GM19239 (cell line): ENCODE measurements around the gene CSNK2A3.
A peak's percentile ranks its signal among the peaks of the same experiment; 100 is the strongest.
"Not testable (repeated sequence)": the region's sequence is repeated elsewhere in the genome, so short reads cannot be mapped to it uniquely, and the experiment has no call there.

Experiments used
- DNase-seq: peaks from one replicate; pipeline ENCODE4 v3.0.0; 2011; ENCODE audit warnings: low spot score; ENCODE audit not compliant: insufficient read length
- FAIRE-seq: peaks from 2 replicates; lab custom pipeline; 2011; peaks lifted over from hg19 to GRCh38; lab: Jason Lieb, UNC

Gene CSNK2A3

DNA sequence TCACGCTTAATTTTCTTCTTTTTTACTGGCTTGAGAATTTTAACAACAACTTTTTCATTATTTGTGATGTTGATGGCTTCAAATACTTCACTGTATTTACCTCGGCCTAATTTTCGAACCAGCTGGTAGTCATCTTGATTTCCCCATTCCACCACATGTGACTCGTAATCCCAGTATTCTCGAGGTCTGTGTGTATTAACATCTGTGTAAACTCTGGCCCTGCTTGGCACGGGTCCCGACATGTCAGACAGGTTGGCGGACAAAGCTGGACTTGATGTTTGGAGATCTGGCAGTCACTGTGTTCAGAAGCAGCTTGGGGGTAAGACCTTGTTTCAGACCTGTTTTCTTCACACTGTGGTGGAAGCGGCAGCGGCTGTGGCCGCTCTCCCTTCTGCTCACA lies at the start of gene CSNK2A3:
Gene CSNK2A3, minus strand, starts transcription at position 373 of the 400 bp plus-strand sequence. Its CDS starts 131 bp downstream, at position 242.
- not testable (repeated sequence) for DNase-seq, FAIRE-seq

DNA sequence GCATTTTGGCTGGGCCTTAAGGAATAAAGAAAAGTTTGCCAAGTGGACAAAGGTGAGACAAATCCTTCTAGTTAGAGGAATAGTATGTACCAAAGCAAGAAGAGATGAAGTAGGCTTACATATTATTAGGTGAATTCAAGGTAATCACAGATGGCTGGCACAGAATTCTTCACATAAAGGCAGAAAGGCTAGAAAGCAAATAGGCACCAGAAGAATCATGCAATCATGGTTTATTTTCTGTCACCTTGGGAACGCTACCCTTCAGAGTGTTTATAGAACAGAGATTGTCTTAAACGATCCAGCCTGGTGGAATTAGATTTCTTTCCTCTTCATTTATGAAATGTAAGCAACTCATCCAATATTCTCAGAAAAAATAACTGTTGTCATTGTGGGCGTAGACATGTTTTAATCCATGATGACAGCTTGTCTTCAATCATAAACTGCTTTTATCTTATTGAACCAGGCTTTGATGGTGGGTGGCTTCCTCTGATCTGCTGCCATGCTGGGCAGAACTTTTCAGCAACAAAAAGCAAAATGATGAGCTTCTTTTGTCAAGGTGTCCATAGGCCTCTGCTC lies 49.0 kb upstream of the CSNK2A3 start:
- DNase-seq (no peak), FAIRE-seq (no peak)

DNA sequence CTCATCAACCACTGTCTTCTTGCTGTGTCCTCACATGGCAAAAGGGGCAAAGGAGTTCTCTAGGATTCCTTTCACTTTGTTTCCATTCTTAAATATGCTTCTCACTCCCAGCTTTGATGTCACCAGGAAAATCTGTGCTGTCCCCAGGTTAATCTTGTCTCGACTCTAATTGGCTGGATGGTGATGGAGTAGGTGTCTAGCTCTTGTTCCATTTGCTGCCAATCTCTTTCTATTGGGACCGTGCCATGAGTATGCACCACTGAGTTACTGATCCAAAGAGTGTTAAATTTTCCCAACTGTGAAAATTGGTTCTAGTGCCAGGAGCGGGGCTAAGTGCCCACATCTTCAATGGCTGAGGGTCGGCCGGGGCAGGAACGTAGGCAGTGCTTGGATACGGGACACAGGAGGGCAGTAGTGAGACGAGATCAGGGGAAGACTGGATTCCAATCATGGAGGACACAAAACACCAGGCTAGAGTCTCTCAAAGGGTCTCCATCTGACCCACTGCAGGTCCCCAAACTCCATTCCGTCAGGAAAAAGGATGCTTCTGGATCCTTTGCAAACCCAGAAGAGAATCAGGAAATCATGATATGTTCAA lies 47.7 kb upstream of the CSNK2A3 start:
- FAIRE-seq: peak; percentile 51
- DNase-seq: peak; percentile 10

DNA sequence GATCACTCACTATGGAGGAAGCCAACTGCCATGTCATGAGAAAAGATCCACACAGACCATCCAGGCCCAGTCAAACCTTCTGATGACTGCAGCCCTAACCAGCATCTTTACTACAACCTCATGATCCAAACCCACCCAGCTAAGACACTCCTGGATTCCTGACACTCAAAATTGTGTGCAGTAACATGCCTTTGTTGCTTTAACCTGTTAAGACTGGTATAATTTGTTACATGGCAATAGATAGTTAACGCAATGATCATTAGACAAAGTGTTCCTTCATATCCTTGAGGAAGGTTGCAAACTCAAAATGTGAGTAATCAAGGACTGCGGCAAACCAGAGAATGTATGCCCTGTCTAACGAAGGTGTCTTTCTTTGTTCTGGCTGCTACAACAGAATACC lies 47.1 kb upstream of the CSNK2A3 start:
- no peak for DNase-seq
- no peak for FAIRE-seq

DNA sequence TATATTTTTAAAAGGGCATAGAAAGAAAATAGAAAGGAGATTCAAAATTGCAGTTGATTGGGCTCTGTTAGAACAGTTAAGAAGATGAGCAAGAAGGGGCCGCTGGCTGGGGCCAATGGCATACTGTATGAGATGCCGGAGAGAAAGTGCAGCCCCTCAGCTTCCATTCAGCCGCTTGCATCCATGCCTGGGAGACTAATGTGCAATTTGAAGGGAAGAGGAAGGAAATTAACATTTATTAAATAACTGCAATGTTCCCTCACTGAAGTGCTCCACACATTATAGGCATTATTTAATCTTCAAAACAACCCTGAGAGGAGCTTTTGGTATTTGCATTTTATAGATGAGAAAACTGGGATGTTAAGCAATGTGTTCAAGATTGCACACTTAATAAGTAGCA lies 44.7 kb upstream of the CSNK2A3 start:
- FAIRE-seq: no peak
- DNase-seq: no peak

DNA sequence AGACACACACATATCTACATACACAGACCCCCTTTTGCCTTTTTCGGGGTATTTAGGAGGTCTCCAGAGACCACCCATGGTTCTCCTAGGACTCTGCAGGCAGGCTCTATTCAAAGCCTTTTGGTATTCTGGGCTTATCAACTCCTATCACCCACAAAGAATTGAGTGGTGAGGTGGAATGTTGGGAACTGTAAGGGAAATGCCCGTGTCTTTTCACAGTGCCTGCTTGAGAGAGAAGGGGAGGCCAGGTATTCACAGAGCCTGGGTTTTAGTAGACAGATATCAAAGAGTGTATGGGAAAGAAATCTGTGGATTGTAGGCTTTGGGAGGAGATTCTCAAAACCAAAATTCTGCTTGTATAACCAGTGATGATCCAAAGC lies 44.0 kb upstream of the CSNK2A3 start:
- no peak for FAIRE-seq
- no peak for DNase-seq

DNA sequence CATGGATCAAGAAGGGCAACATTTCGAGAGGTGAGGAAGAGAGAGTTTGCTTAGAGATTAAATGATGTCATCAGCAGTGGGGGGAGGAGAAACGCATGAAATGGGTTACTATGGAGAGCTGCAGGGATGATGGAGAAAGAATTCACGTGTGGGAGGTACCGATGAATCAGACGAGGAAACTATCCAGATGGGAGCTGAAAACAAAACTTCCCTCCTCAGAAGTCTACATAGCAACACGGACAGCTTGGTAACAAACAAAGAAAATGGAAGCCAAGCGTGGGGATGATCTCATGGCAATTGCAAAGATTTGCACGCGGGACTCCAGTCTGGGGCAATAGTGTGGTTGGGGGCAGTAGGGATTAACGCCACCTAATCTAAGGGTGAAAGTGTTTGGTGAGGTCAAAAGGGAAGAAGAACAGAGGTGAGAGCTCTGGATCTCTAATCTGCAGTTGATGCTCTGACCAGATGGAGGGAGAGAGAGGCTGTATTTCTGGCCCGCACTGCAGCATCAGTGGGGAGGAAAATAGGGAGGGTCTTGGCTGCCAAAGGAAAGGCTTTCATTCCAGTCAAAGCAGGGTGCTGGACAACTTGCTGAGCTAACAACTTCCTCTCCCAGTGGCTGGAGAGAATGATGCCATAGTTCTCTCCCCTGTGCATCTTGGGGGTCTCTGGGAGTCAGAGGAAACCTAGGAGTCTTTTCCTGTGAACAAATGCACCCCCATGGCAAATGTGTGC lies 43.4 kb upstream of the CSNK2A3 start:
- FAIRE-seq: no peak
- no peak for DNase-seq

DNA sequence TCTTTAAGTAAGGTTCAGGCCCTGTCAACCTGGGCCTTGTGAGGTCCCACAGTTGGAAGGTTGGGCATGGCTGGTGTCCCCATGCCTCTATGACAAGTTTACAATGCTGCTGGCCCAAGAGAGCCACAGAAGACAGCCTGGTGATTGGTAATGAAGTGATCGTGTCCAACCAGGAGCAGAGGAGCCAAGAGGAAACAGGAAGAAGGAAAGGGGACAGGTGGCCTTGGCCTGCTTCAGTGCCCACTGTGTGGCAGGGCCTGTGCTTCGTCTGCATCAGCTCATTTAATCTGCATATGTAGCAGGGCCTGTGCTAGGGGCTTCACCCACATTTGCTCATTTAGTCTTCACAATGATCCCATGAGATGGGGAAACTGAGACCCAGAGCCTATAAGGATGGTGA lies 42.1 kb upstream of the CSNK2A3 start:
- DNase-seq: no peak
- FAIRE-seq: no peak

DNA sequence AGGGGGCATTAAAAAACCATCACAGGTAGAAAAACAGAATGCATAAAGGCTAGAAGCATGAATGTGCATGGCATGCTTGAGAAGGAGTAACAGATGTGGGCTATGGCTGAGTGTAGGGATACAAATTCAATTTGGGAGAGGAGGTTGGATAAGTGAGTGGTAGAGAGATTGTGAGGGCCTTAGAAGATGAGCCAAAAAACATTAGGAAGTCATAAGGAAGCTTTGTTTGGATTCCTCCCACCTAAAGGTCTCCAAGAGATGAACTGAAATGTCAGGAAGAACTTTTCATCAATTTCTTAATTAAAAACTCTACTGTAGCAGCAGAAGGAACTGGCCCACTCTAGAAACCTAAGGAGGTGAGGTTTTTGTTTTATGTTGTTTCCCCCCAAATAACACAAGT lies 41.2 kb upstream of the CSNK2A3 start:
- DNase-seq (no peak), FAIRE-seq (no peak)

DNA sequence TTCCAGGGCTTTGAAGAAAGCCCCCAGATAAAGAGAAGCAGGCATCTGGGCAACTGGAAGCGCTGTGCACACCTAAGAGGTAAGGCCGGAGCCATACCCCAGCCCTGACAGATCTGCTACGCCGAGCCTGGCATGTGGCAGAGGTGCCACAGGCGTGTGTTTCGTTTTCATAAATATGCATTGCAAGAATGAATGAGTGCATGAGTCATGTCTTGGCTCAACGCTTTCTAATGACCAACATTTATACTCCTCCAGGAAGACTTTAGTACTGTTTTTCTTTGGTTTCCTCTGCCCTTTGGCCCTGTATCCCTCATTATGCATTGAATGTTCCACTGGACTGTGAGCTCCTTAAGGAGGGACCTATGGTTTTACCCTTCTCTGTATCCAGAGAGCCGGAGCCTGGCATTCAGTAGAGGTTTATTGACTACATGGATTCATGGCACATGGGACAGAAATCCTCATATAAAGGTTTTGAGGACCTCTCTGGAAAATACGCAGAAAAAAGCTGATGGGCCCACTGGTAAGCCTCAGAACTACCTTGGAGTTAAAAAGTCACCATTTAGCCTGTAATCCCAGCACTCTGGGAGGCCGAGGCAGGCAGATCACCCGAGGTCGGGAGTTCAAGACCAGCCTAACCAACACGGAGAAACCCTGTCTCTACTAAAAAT lies 38.9 kb upstream of the CSNK2A3 start:
- no peak for FAIRE-seq
- DNase-seq: no peak

DNA sequence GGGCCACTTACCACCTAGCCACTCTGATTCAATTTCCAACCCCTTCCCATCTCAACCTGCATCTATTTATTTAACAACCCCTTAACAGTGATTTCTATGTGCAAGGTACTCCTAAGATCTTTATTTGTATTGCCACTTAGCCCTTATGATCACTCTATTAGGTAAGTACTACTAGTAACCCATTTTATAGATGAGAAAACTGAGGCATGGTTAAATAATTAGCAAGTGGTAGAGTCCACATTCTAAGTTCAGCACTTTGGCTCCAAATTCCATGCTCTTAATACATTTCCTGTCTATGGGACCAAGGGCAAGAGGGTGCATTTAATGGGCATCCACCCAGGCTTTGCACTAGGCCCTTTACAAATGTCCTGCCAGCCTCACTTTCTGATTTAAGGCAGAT lies 38.1 kb upstream of the CSNK2A3 start:
- no peak for FAIRE-seq
- DNase-seq: no peak

DNA sequence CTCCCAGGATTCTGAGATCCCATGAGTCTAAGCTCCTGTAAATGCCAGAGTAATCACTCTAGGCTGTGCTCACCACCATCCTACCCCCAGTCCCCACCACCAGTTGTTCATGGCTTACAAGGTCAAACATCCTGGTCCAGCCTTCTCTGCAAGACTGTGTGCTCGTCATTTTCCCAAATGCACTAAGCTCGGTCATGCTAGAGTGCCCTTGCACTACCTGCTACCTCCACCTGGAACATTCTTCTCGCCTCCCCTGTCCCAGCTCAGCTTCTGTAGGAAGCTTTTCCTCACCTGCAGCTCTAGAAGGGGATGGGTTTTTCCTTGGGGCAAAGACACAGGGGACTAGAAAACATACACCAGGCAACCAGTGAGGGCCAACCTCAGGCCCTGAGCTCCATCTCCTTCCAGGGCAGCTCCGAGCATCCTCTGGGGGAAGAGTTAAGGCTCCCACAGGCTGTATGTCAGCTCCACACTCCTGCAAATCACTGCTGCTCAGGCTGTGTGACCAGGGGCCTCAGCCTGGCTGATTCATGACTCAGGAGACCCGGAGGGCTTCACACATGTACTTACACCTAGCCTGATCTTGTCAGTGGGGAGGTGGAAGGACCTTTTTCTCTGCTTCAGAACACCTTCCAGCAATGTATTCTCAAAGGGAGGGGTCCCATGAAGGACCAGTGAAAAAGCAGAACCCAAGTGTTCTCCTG lies 37.2 kb upstream of the CSNK2A3 start:
- no peak for FAIRE-seq

DNA sequence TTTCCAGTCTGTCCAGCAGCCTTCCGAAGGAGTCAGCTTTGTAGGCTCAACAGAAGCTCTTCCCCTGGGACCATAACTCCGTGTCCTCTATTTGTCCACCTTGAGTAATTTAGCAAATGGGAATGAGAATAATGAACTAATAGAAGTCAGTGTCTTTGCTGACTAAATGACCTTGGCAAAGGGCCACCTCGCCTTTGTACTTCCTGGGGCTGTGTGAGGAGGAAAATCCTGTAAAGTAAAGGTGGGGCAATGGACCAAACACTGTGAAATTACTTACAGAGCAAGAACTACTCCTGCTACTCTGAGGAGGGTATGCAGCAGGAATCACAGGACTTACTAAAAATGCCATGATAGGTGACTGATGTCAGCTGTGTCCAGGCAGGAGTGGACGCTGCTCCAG lies 36.2 kb upstream of the CSNK2A3 start:
- DNase-seq: no peak
- no peak for FAIRE-seq

More for the DNA sequence above, 37.2 kb upstream of the CSNK2A3 start:
- DNase-seq: no peak

DNA sequence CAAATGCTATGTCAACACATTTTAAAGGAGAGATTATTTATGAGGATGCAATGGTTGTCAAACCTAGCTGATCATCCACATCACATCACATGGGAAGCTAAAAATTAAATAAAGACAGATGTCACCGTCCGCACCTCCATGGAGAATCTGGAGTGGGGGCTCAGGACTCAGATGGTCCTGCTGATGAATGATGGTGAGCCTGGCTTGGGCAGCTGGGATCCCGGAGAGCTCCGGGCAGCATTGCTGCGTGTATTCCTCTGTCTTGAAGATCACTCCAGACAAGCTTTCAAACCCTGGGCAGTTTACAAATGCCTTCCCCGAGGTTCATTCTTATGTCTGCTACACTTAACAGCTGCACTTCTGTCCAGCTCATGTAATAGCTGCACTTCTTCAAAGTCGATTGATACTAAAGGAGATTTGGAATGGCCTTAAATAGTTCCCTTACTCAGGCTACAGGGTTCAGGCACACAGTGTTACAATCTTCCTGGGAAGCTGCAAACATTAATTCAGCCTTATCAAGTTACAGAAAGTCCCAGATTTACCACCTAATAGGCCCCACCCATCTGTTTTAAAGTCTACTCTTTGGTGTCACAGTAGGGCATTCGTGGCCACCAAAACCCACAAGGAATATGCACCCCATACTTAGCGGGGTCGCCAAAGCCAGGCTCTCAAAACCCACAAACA lies 34.7 kb upstream of the CSNK2A3 start:
- DNase-seq (no peak), FAIRE-seq (no peak)

DNA sequence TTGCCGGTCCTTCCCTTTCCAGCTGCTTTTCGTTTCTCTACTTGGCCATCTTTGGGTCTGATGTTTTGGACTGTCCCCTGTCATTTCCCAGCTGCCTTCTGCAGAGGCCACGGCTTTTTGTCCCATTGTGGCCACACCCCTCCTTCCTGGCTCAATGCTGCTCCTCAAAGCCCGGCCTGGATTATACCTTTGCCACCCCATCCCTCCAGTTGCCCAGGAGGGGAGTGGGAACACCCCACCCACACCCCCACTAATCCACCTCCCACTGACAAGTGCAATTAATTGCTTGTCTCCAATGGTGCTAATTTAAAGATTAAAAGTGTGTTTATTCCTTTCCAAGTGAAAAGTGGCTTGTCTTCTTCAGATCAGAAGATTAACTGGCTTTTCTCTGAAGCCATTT lies 34.2 kb upstream of the CSNK2A3 start:
- no peak for DNase-seq
- FAIRE-seq: no peak

DNA sequence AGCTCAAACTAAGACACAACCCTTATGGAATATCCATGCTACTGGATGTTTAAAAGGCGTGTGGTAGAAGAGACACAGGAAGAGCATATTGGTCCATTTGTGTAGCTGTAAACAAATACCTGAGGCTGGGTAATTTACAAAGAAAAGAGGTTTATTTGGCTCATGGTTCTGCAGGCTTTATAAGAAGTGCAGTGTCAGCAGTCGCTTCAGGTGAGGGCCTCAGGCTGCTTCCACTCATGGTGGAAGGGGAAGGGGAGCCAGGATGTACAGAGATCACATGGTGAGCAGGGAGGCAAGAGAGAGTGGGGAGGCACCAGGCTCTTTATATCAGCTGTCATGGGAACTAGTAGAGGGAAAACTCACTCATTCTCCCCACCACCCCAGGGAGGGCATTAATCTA lies 31.8 kb upstream of the CSNK2A3 start:
- DNase-seq (no peak), FAIRE-seq (no peak)

DNA sequence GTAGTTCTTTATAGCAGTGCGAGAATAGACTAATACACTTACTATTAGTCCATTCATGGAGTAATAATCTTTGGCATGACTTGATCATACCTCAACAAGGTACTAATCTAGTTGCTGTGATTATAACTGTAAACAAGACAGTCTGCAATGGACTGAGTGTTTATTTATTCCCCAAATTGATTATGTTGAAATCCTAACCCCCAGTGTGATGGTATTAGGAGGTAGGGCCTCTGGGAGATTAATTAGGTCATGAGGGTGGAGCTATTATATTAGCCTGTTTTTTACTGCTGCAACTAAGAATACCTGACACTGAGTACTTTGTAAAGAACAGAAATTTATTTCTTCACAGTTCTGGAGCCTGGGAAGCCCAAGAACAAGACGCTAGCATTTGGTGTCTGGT lies 30.9 kb upstream of the CSNK2A3 start:
- FAIRE-seq: no peak
- no peak for DNase-seq

DNA sequence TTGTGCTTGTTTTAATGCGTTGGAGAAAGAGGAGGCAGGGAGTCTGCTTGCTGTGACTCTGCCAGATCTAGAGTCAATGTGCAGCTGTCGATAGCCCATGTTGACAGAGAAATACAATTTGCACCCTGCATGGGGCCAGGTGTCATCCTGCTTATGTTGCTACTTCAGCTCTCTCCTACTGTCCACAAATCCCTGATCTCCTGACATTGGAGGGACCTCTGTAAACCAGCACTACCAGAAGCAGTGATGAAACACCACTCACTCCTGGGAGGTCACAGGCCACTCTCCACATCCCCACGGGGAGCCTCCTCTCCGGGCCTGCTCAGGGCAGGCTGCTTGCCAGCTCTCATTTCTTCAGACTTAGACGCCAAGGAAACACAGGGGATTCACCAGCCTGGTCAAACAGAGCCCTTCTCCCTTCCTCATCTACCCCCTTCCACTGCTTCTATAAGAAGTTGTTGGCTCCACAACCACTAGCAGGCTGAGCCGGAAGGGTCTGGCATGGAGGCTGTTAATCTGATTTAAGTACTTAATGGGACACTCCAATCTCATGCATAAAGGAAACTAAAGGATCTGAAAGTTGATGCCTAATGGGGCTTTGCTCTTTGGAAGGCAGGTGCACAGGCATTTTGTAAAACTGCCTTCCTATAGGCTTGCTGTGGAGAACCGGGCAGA lies 29.9 kb upstream of the CSNK2A3 start:
- FAIRE-seq (no peak), DNase-seq (no peak)

DNA sequence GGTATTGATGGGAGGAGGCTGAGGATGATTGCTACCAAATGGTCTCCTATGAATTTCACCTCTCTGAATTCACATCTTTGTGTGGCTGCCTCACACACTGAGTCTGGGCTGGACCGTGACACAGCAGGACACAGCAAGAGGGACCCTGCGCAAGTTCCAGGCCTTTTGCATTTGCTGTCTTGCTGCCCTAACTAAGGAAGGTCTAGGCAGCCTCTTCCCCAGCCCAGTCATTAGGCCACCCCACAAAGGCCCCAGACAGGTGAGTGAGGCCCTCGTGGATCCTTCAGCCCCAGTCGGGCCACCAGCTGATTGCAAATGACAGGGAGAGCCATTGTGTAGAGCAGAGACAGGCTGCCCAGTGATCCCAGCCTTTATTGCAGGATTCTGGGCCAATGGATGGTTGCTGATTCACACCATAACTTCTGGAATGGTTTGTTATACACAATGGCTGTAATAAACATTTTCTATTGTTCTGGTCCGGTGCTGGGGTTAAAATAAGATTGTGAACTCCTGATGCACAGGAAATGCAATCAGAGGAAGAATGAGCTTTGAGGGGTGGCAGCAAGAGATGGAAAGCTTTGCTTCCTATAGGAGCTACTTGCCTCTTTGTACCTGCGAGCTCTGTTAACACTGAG lies 28.5 kb upstream of the CSNK2A3 start:
- DNase-seq: no peak
- no peak for FAIRE-seq
